NCI-H460 (cell line): ENCODE measurements around the gene SLC6A2. TPM values are rescaled to one million over a fixed set of nuclear protein-coding genes. Genes with fewer than 3 reads are reported as not detected.
"Not testable (repeated sequence)": the region's sequence is repeated elsewhere in the genome, so short reads cannot be mapped to it uniquely, and the experiment has no call there.

Experiments used
- DNase-seq: peaks from one replicate; pipeline ENCODE4 v3.0.0-alpha.2; 2016; ENCODE audit warnings: low read depth; ENCODE audit errors: extremely low read depth
- total RNA-seq: library from RNA; depleted of rRNA; stranded (reverse); fragments of >200 nt; shearing (Covaris generic); gene quantifications from 2 replicates; pipeline ENCODE4 v1.2.3, GENCODE V29; 2014; rRNA removed

The SLC6A2 gene
- total RNA-seq, 1 experiment from 2014 or later: not detected

DNA sequence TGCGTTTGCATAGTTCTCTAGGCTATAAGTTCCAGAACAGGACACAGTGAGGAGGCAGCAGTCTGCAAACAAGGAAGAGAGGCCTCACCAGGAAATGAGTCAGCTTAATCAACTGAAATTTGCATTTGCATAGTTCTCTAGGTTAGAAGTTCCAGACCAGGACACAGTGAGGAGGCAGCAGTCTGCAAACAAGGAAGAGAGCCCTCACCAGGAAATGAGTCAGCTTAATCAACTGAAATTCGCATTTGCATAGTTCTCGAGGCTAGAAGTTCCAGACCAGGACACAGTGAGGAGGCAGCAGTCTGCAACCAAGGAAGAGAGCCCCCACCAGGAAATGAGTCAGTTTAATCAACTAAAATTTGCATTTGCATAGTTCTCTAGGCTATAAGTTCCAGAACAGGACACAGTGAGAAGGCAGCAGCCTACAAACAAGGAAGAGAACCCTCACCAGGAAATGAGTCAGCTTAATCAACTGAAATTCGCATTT is 97.4 kb downstream of the SLC6A2 start:
- DNase-seq: not testable (repeated sequence)

Other genes with a start within 250 kb of the SLC6A2 start
- gene MMP2, start 176.8 kb upstream of the SLC6A2 start, total RNA-seq: 0.27 TPM in 1 of 2 replicates, not detected in the other
- 0.63 and 2.1 TPM in 2 replicates for gene LPCAT2, start 146.9 kb upstream of the SLC6A2 start, total RNA-seq
- not detected in 2 replicates for gene CAPNS2, start 89.3 kb upstream of the SLC6A2 start, total RNA-seq
- gene CES1, start 177.1 kb downstream of the SLC6A2 start, total RNA-seq: 4.8 and 5.2 TPM in 2 replicates
- not detected in 2 replicates for gene CES5A, start 219.4 kb downstream of the SLC6A2 start, total RNA-seq